DND-41 (cell line): Measurements from ENCODE around the gene SH3TC1.

Experiments used
- ATAC-seq: fragments of 200-7000 bp; cut with Tn5 transposase; 3 replicates; pipeline ENCODE4 v1.9.1; 2021; ENCODE audit warnings: low read depth; ENCODE audit not compliant: insufficient read depth
- DNase-seq: peaks from one replicate; pipeline ENCODE4 v3.0.0-alpha.2; 2020
- H2AFZ ChIP-seq: 2 replicates; pipeline ENCODE4 v1.6.0; 2012; ENCODE audit warnings: low read depth, low read length
- H3K27ac ChIP-seq: 2 replicates; pipeline ENCODE4 v1.5.1; 2012; ENCODE audit warnings: low read length, inconsistent platforms
- H3K27me3 ChIP-seq: fragments of 200-600 bp; sonication (generic); 2 replicates; pipeline ENCODE4 v1.6.0; 2012; ENCODE audit warnings: low read length, mild to moderate bottlenecking, inconsistent platforms; ENCODE audit not compliant: insufficient read depth, poor library complexity
- H3K36me3 ChIP-seq: 2 replicates; pipeline ENCODE4 v1.5.1; 2012; ENCODE audit warnings: low read length, inconsistent platforms; ENCODE audit not compliant: insufficient read depth
- H3K4me1 ChIP-seq: 2 replicates; pipeline ENCODE4 v1.5.1; 2012; ENCODE audit warnings: mild to moderate bottlenecking, low read length; ENCODE audit not compliant: insufficient read depth
- H3K4me2 ChIP-seq: 2 replicates; pipeline ENCODE4 v1.6.0; 2012; ENCODE audit warnings: mild to moderate bottlenecking, moderate library complexity, low read length, inconsistent platforms; ENCODE audit not compliant: insufficient read depth
- H3K4me3 ChIP-seq, 2 experiments: fragments of 200-600 bp in 1 of 2; shearing (Covaris generic) in 1 of 2; 2 replicates each; pipeline ENCODE4 v1.5.1; 2012 to 2016; ENCODE audit warnings: inconsistent platforms in 2 of 2, low read length in 2 of 2, mild to moderate bottlenecking in 2 of 2, low read depth in 1 of 2, moderate library complexity in 1 of 2
- H3K79me2 ChIP-seq: 2 replicates; pipeline ENCODE4 v1.6.0; 2012; ENCODE audit warnings: low read length, inconsistent platforms; ENCODE audit not compliant: insufficient read depth
- H3K9ac ChIP-seq: 2 replicates; pipeline ENCODE4 v1.6.0; 2012; ENCODE audit warnings: low read depth, mild to moderate bottlenecking, inconsistent platforms, low read length, moderate library complexity
- H3K9me3 ChIP-seq: 2 replicates; pipeline ENCODE4 v1.5.1; 2012; ENCODE audit warnings: low read length, moderate library complexity, mild to moderate bottlenecking, inconsistent platforms; ENCODE audit not compliant: insufficient read depth, severe bottlenecking
- H4K20me1 ChIP-seq: 2 replicates; pipeline ENCODE4 v1.6.0; 2012; ENCODE audit warnings: low read length; ENCODE audit not compliant: insufficient read depth
- CTCF ChIP-seq: IDR thresholded peaks from 2 replicates; pipeline ENCODE4 v1.5.1; 2012; ENCODE audit warnings: borderline replicate concordance, low read length, moderate library complexity, mild to moderate bottlenecking; ENCODE audit not compliant: poor library complexity, severe bottlenecking; ENCODE audit errors: extremely low read depth
- EZH2 ChIP-seq: IDR thresholded peaks from 3 replicates; pipeline ENCODE4 v1.6.1; 2012; ENCODE audit warnings: borderline replicate concordance, low read depth, mild to moderate bottlenecking, moderate library complexity, low read length, inconsistent platforms; ENCODE audit not compliant: severe bottlenecking

Gene SH3TC1

GRCh38 chr4:8174970-8175369, 24.1 kb upstream of the SH3TC1 start:
- no peaks in the 10 kb centered on the region for H3K36me3 ChIP-seq
- no peak for DNase-seq
- no peaks in the 10 kb centered on the region for H3K9me3 ChIP-seq
- no peak overlapping the region for H3K4me2 ChIP-seq
- no peaks in the 10 kb centered on the region for H3K79me2 ChIP-seq
- 0 out of 2 replicates have a peak, but pooled peaks cover 4% of the 10 kb centered on the region for H4K20me1 ChIP-seq
- H3K4me1 ChIP-seq: peaks cover 12% of the 10 kb centered on the region
- H3K27ac ChIP-seq: no peak overlapping the region
- H3K4me3 ChIP-seq: no peak overlapping the region
- no peak overlapping the region for H2AFZ ChIP-seq
- no peaks in the 10 kb centered on the region for H3K27me3 ChIP-seq
- TF ChIP-seq CTCF (no peak), EZH2 (no peak)
- no peak for ATAC-seq
- H3K9ac ChIP-seq: no peak overlapping the region

GRCh38 chr4:8175686-8176085, 23.4 kb upstream of the SH3TC1 start:
- H3K27ac ChIP-seq: no peak overlapping the region
- peaks cover 12% of the 10 kb centered on the region for H3K4me1 ChIP-seq
- ATAC-seq (no peak), DNase-seq (no peak)
- H3K9me3 ChIP-seq: no peaks in the 10 kb centered on the region
- H3K4me2 ChIP-seq: no peak overlapping the region
- no peak overlapping the region for H3K4me3 ChIP-seq
- H2AFZ ChIP-seq: no peak overlapping the region
- 0 out of 2 replicates have a peak, but pooled peaks cover 4% of the 10 kb centered on the region for H4K20me1 ChIP-seq
- TF ChIP-seq EZH2 (no peak), CTCF (no peak)
- no peak overlapping the region for H3K9ac ChIP-seq
- H3K36me3 ChIP-seq: no peaks in the 10 kb centered on the region
- no peaks in the 10 kb centered on the region for H3K27me3 ChIP-seq
- H3K79me2 ChIP-seq: no peaks in the 10 kb centered on the region

- Histone ChIP-seq H3K27me3 (no peaks in the 10 kb centered on the region), H3K79me2 (no peaks in the 10 kb centered on the region), H4K20me1 (0 out of 2 replicates have a peak, but pooled peaks cover 4% of the 10 kb centered on the region), H3K9ac (no peak overlapping the region), H3K27ac (no peak overlapping the region), H3K36me3 (no peaks in the 10 kb centered on the region), H3K4me3 (no peak overlapping the region), H3K4me1 (peaks cover 12% of the 10 kb centered on the region), H2AFZ (no peak overlapping the region), H3K9me3 (no peaks in the 10 kb centered on the region), H3K4me2 (no peak overlapping the region)
- DNase-seq (peak; percentile 73), ATAC-seq (peak; percentile 98)
- peak; percentile 93 for TF ChIP-seq CTCF
- TF ChIP-seq EZH2: no peak
These were observed 22.3 kb upstream of the SH3TC1 start for GRCh38 chr4:8176547-8177399.
